Sigmoid colon (tissue), 7 donors: ENCODE results near the gene DCDC1. TPM values are rescaled to one million over a fixed set of nuclear protein-coding genes. Genes with fewer than 3 reads are reported as not detected.

Source experiments
- DNase-seq: peaks from one replicate; pipeline ENCODE4 v3.0.0-alpha.2; 2019
- H3K27ac ChIP-seq, 4 donors: fragments of 200-600 bp; sonication (generic); one replicate each; pipeline ENCODE4 v1.5.1; 2016 to 2019; ENCODE audit warnings: mild to moderate bottlenecking in 1 of 4
- H3K27me3 ChIP-seq, 3 donors: fragments of 200-600 bp; sonication (generic); one replicate each; pipeline ENCODE4 v1.5.1; 2019; ENCODE audit warnings: mild to moderate bottlenecking in 1 of 3
- H3K36me3 ChIP-seq, 4 donors: fragments of 200-600 bp; sonication (generic); one replicate each; pipeline ENCODE4 v1.5.1; 2016 to 2019
- H3K4me1 ChIP-seq, 4 donors: fragments of 200-600 bp; sonication (generic); one replicate each; pipeline ENCODE4 v1.5.1; 2017 to 2019
- H3K4me3 ChIP-seq, 4 donors: fragments of 200-600 bp; sonication (generic); one replicate each; pipeline ENCODE4 v1.5.1; 2017 to 2019; ENCODE audit warnings: mild to moderate bottlenecking in 2 of 4, moderate library complexity in 1 of 4
- H3K9me3 ChIP-seq, 4 donors: fragments of 200-600 bp in 3 of 4; sonication (generic) in 3 of 4; one replicate each; pipeline versions ENCODE4 v1.5.1 to v1.6.1; 2013 to 2019
- CTCF ChIP-seq, 4 experiments: fragments of 450-650 bp in 3 of 4; fragments of 200-600 bp in 1 of 4; IDR thresholded peaks; one replicate each; pipeline ENCODE4 v1.5.1; 2016 to 2019; ENCODE audit warnings: antibody characterized with exemption in 4 of 4, mild to moderate bottlenecking in 3 of 4, moderate library complexity in 2 of 4
- EP300 ChIP-seq, 4 donors: sonication (generic); formaldehyde crosslinking; IDR thresholded peaks; one replicate each; pipeline ENCODE4 v1.6.1; 2017; ENCODE audit warnings: antibody characterized with exemption in 4 of 4
- POLR2A ChIP-seq, 2 donors: fragments of 450-650 bp; IDR thresholded peaks; one replicate each; pipeline ENCODE4 v1.6.1; 2016; ENCODE audit warnings: antibody characterized with exemption in 2 of 2, mild to moderate bottlenecking in 2 of 2, moderate library complexity in 2 of 2
- POLR2AphosphoS5 ChIP-seq, 4 donors: sonication (generic); formaldehyde crosslinking; IDR thresholded peaks; one replicate each; pipeline ENCODE4 v1.6.1; 2017; ENCODE audit warnings: antibody characterized with exemption in 4 of 4
- WGBS, 2 donors: extraction: QIAGEN DNeasy Blood & Tissue Kit; methylation state at CpG; one replicate each; pipeline ENCODE4 v1.1.7; 2013; 5-methylcytosine and 5-hydroxymethylcytosine counted together
- intact Hi-C: fragments of 100-400 bp; cut with DNase I; formaldehyde crosslinking; loops from one replicate; pipeline ENCODE4 v1.15.1; 2023
- polyA plus RNA-seq, 3 donors: library from polyadenylated mRNA; stranded (reverse); fragments of 200-250 nt; gene quantifications; one replicate each; pipeline ENCODE4 v1.2.3, GENCODE V29; 2013
- total RNA-seq, 4 donors: library from RNA; depleted of rRNA; stranded (reverse); fragments of >200 nt; gene quantifications; one replicate each; pipeline ENCODE4 v1.1.0, GENCODE V29; 2016
- donor health status: healthy with polysubstance abuse.
- donor health status: Bipolar disorder and iron deficiency.
- donor health status: healthy.

The DCDC1 gene
- total and polyA plus RNA-seq, 7 donors: 0.06 to 1.1 (median 0.30) TPM; not detected in 3

GRCh38 chr11:30921811-30922210, 447.7 kb downstream of the DCDC1 start:
- DNase-seq: no peak
- Histone ChIP-seq H3K36me3 (no peaks in the 10 kb centered on the region), H3K4me1 (no peaks in the 10 kb centered on the region), H3K27me3 (no peaks in the 10 kb centered on the region), H3K9me3 (peaks cover 0 to 1% (median 0%) of the 10 kb centered on the region in 4 donors), H3K4me3 (no peak overlapping the region), H3K27ac (no peak overlapping the region)
- 41 to 56% methylated on average over 3 of the region's 3 CpGs for WGBS, 2 donors
- no peak for TF ChIP-seq EP300 (IDR thresholded peaks at IDR 0.05)
- no peak for TF ChIP-seq CTCF (IDR thresholded peaks at IDR 0.05)
- no peak for TF ChIP-seq POLR2AphosphoS5 (IDR thresholded peaks at IDR 0.05)
- no peak for TF ChIP-seq POLR2A (IDR thresholded peaks at IDR 0.05)
- intact Hi-C loops: no loop called here

- WGBS, 2 donors: 29 to 39% methylated on average over 8 of the region's 8 CpGs
- H3K4me3 ChIP-seq: no peak overlapping the region
- no peaks in the 10 kb centered on the region for H3K4me1 ChIP-seq
- no peaks in the 10 kb centered on the region for H3K27me3 ChIP-seq
- DNase-seq: no peak
- TF ChIP-seq POLR2AphosphoS5 (IDR thresholded peaks at IDR 0.05): no peak
- TF ChIP-seq POLR2A (IDR thresholded peaks at IDR 0.05): no peak
- TF ChIP-seq CTCF (IDR thresholded peaks at IDR 0.05): no peak
- no peak for TF ChIP-seq EP300 (IDR thresholded peaks at IDR 0.05)
- no peaks in the 10 kb centered on the region for H3K36me3 ChIP-seq
- intact Hi-C loops: loop anchor here (5.0 kb wide), 2 partner anchors 572 to 1487 kb away; no protein-coding TSS in a partner anchor
- no peak overlapping the region for H3K27ac ChIP-seq
- H3K9me3 ChIP-seq: peaks cover 0 to 1% (median 0%) of the 10 kb centered on the region in 4 donors
Measured at GRCh38 chr11:30919389-30920152, 450.0 kb downstream of the DCDC1 start.

GRCh38 chr11:30917859-30918478, 451.6 kb downstream of the DCDC1 start:
- no peak overlapping the region for H3K4me3 ChIP-seq
- no peaks in the 10 kb centered on the region for H3K9me3 ChIP-seq
- no peak for DNase-seq
- peaks cover 0 to 3% (median 0%) of the 10 kb centered on the region in 4 donors for H3K4me1 ChIP-seq
- intact Hi-C loops: loop anchor here (5.0 kb wide), 2 partner anchors 571 to 1486 kb away; no protein-coding TSS in a partner anchor
- H3K27me3 ChIP-seq: no peaks in the 10 kb centered on the region
- WGBS, 2 donors: 9 to 18% methylated on average over 6 of the region's 6 CpGs
- no peak overlapping the region for H3K27ac ChIP-seq
- no peaks in the 10 kb centered on the region for H3K36me3 ChIP-seq
- TF ChIP-seq POLR2A (IDR thresholded peaks at IDR 0.05): no peak
- TF ChIP-seq CTCF (IDR thresholded peaks at IDR 0.05): peak; percentile 13 to 63 (median 39)
- no peak for TF ChIP-seq POLR2AphosphoS5 (IDR thresholded peaks at IDR 0.05)

GRCh38 chr11:30917266-30917665, 452.3 kb downstream of the DCDC1 start:
- TF ChIP-seq POLR2AphosphoS5 (IDR thresholded peaks at IDR 0.05): no peak
- no peak for TF ChIP-seq POLR2A (IDR thresholded peaks at IDR 0.05)
- no peak for TF ChIP-seq CTCF (IDR thresholded peaks at IDR 0.05)
- no peak for TF ChIP-seq EP300 (IDR thresholded peaks at IDR 0.05)
- Histone ChIP-seq H3K4me1 (peaks cover 0 to 3% (median 0%) of the 10 kb centered on the region in 4 donors), H3K9me3 (no peaks in the 10 kb centered on the region), H3K27me3 (no peaks in the 10 kb centered on the region), H3K4me3 (no peak overlapping the region), H3K36me3 (no peaks in the 10 kb centered on the region), H3K27ac (no peak overlapping the region)
- no peak for DNase-seq
- WGBS, 2 donors: 64 to 83% methylated on average over 2 of the region's 2 CpGs
- intact Hi-C loops: loop anchor here (5.0 kb wide), 2 partner anchors 570 to 1485 kb away; no protein-coding TSS in a partner anchor
